Activated T-helper 1 cell treated with anti-CD3 and anti-CD28 coated beads, Interleukin-12 subunit alpha, Interleukin-12 subunit beta, Interleukin-2, Interleukin-4 antibody, amounts not matched to agents 30 ng/mL and 10 ng/mL and 1 ng/mL, durations not matched to agents 14 hours and 24 hours and 36 hours (primary cell): ENCODE data around the gene HSDL2. TPM values are rescaled to one million over a fixed set of nuclear protein-coding genes. Genes with fewer than 3 reads are reported as not detected.
"Not testable (repeated sequence)": the region's sequence is repeated elsewhere in the genome, so short reads cannot be mapped to it uniquely, and the experiment has no call there.

ENCODE experiments used
- DNase-seq: peaks from one replicate; pipeline ENCODE4 v3.0.0; 2021; ENCODE audit warnings: low spot score
- H3K27ac Mint-ChIP-seq: one replicate; pipeline ENCODE4 v1.8.0; 2021; ENCODE audit warnings: mild to moderate bottlenecking, mixed read lengths
- H3K27me3 Mint-ChIP-seq: one replicate; pipeline ENCODE4 v1.8.0; 2022; ENCODE audit warnings: mild to moderate bottlenecking, moderate library complexity, mixed read lengths; ENCODE audit not compliant: insufficient read depth
- H3K36me3 Mint-ChIP-seq: one replicate; pipeline ENCODE4 v1.8.0; 2021; ENCODE audit warnings: low read depth, mixed read lengths
- H3K4me1 Mint-ChIP-seq: one replicate; pipeline ENCODE4 v1.8.0; 2021; ENCODE audit warnings: low read depth, mixed read lengths
- H3K4me3 Mint-ChIP-seq: one replicate; pipeline ENCODE4 v1.8.0; 2021; ENCODE audit warnings: mild to moderate bottlenecking, moderate library complexity, mixed read lengths
- H3K9me3 Mint-ChIP-seq: one replicate; pipeline ENCODE4 v1.8.0; 2021; ENCODE audit warnings: mixed read lengths
- intact Hi-C: fragments of 100-400 bp; cut with micrococcal nuclease; formaldehyde crosslinking; loops from one replicate; pipeline ENCODE4 v1.15.1; 2024
- total RNA-seq: library from RNA; stranded (reverse); gene quantifications from 2 replicates; pipeline ENCODE4 v1.2.3, GENCODE V29; 2022

HSDL2 gene
- total RNA-seq, 1 donor from 2014 or later, result 13.0 TPM

- Mint-ChIP-seq H3K36me3 (no peaks in the 10 kb centered on the region), H3K4me1 (peaks cover 11% of the 10 kb centered on the region), H3K27ac (peak overlapping the region; percentile 88), H3K4me3 (peak overlapping the region; percentile 68), H3K27me3 (peaks cover 10% of the 10 kb centered on the region), H3K9me3 (no peaks in the 10 kb centered on the region)
- peak; percentile 60 for DNase-seq
- intact Hi-C loops, result no loop called here
Measured at GRCh38 chr9:112348257-112349007, 31.5 kb upstream of the HSDL2 start.

GRCh38 chr9:112349008-112349333, 30.9 kb upstream of the HSDL2 start:
- intact Hi-C loops, result no loop called here
- Mint-ChIP-seq H3K27ac (peak overlapping the region; percentile 88), H3K4me1 (peaks cover 13% of the 10 kb centered on the region), H3K9me3 (no peaks in the 10 kb centered on the region), H3K27me3 (peaks cover 10% of the 10 kb centered on the region), H3K36me3 (no peaks in the 10 kb centered on the region), H3K4me3 (peak overlapping the region; percentile 68)
- DNase-seq, result no peak

GRCh38 chr9:112351184-112351583, 28.7 kb upstream of the HSDL2 start:
- intact Hi-C loops, result no loop called here
- Mint-ChIP-seq H3K27me3 (peaks cover 10% of the 10 kb centered on the region), H3K9me3 (no peaks in the 10 kb centered on the region), H3K36me3 (no peaks in the 10 kb centered on the region), H3K4me3 (no peak overlapping the region), H3K27ac (no peak overlapping the region), H3K4me1 (peaks cover 34% of the 10 kb centered on the region)
- no peak for DNase-seq

GRCh38 chr9:112352209-112352608, 27.7 kb upstream of the HSDL2 start:
- Mint-ChIP-seq H3K27ac (no peak overlapping the region), H3K4me1 (peaks cover 34% of the 10 kb centered on the region), H3K9me3 (no peaks in the 10 kb centered on the region), H3K36me3 (no peaks in the 10 kb centered on the region), H3K4me3 (no peak overlapping the region), H3K27me3 (peaks cover 10% of the 10 kb centered on the region)
- intact Hi-C loops, result no loop called here
- no peak for DNase-seq

GRCh38 chr9:112354081-112354743, 25.7 kb upstream of the HSDL2 start:
- no peaks in the 10 kb centered on the region for H3K36me3 Mint-ChIP-seq
- intact Hi-C loops, result no loop called here
- H3K4me1 Mint-ChIP-seq, result peaks cover 23% of the 10 kb centered on the region
- peaks cover 10% of the 10 kb centered on the region for H3K27me3 Mint-ChIP-seq
- no peak overlapping the region for H3K4me3 Mint-ChIP-seq
- H3K27ac Mint-ChIP-seq, result no peak overlapping the region
- no peak for DNase-seq
- H3K9me3 Mint-ChIP-seq, result no peaks in the 10 kb centered on the region

- peak overlapping the region; percentile 47 for H3K27ac Mint-ChIP-seq
- H3K36me3 Mint-ChIP-seq, result no peaks in the 10 kb centered on the region
- H3K9me3 Mint-ChIP-seq, result no peaks in the 10 kb centered on the region
- intact Hi-C loops, result loop anchor here (1.0 kb wide), 1 partner anchor 21 kb away; no protein-coding TSS in a partner anchor
- no peak for DNase-seq
- peaks cover 10% of the 10 kb centered on the region for H3K27me3 Mint-ChIP-seq
- peak overlapping the region; percentile 2 for H3K4me3 Mint-ChIP-seq
- H3K4me1 Mint-ChIP-seq, result peaks cover 26% of the 10 kb centered on the region
Measured at GRCh38 chr9:112355427-112355897, 24.4 kb upstream of the HSDL2 start.

GRCh38 chr9:112360047-112360804, 19.7 kb upstream of the HSDL2 start:
- DNase-seq, result no peak
- intact Hi-C loops, result loop anchor here (1.0 to 2.0 kb wide), 2 partner anchors 19 to 26 kb away; no protein-coding TSS in a partner anchor
- Mint-ChIP-seq H3K27ac (no peak overlapping the region), H3K27me3 (peaks cover 24% of the 10 kb centered on the region), H3K4me3 (no peak overlapping the region), H3K36me3 (no peaks in the 10 kb centered on the region), H3K9me3 (peaks cover 3% of the 10 kb centered on the region), H3K4me1 (peaks cover 20% of the 10 kb centered on the region)

GRCh38 chr9:112361601-112362000, 18.3 kb upstream of the HSDL2 start:
- H3K4me3 Mint-ChIP-seq, result no peak overlapping the region
- peaks cover 12% of the 10 kb centered on the region for H3K4me1 Mint-ChIP-seq
- H3K36me3 Mint-ChIP-seq, result peaks cover 3% of the 10 kb centered on the region
- H3K27me3 Mint-ChIP-seq, result peaks cover 26% of the 10 kb centered on the region
- intact Hi-C loops, result loop anchor here (1.0 to 2.0 kb wide), 6 partner anchors 17 to 601 kb away; no protein-coding TSS in a partner anchor
- H3K27ac Mint-ChIP-seq, result no peak overlapping the region
- H3K9me3 Mint-ChIP-seq, result peaks cover 8% of the 10 kb centered on the region
- no peak for DNase-seq

GRCh38 chr9:112364761-112365160, 15.1 kb upstream of the HSDL2 start:
- peaks cover 6% of the 10 kb centered on the region for H3K36me3 Mint-ChIP-seq
- peaks cover 12% of the 10 kb centered on the region for H3K4me1 Mint-ChIP-seq
- no peak for DNase-seq
- intact Hi-C loops, result no loop called here
- H3K27me3 Mint-ChIP-seq, result peaks cover 26% of the 10 kb centered on the region
- H3K9me3 Mint-ChIP-seq, result peaks cover 26% of the 10 kb centered on the region
- H3K27ac Mint-ChIP-seq, result no peak overlapping the region
- no peak overlapping the region for H3K4me3 Mint-ChIP-seq

GRCh38 chr9:112365257-112365656, 14.7 kb upstream of the HSDL2 start:
- Mint-ChIP-seq H3K9me3 (peaks cover 29% of the 10 kb centered on the region), H3K4me1 (peaks cover 11% of the 10 kb centered on the region), H3K27me3 (peaks cover 26% of the 10 kb centered on the region)
- H3K27ac Mint-ChIP-seq, DNase-seq, H3K36me3 Mint-ChIP-seq, intact Hi-C loops, H3K4me3 Mint-ChIP-seq: not testable (repeated sequence)

- Mint-ChIP-seq H3K27ac (no peak overlapping the region), H3K4me3 (no peak overlapping the region), H3K9me3 (peaks cover 34% of the 10 kb centered on the region), H3K36me3 (peaks cover 8% of the 10 kb centered on the region), H3K27me3 (peaks cover 25% of the 10 kb centered on the region), H3K4me1 (peaks cover 9% of the 10 kb centered on the region)
- intact Hi-C loops, result no loop called here
- DNase-seq, result no peak
Measured at GRCh38 chr9:112366591-112366990, 13.3 kb upstream of the HSDL2 start.

- Mint-ChIP-seq H3K27me3 (peaks cover 19% of the 10 kb centered on the region), H3K4me3 (no peak overlapping the region), H3K9me3 (peaks cover 34% of the 10 kb centered on the region), H3K4me1 (peaks cover 5% of the 10 kb centered on the region), H3K36me3 (peaks cover 10% of the 10 kb centered on the region), H3K27ac (no peak overlapping the region)
- intact Hi-C loops, result no loop called here
- DNase-seq, result no peak
Measured at GRCh38 chr9:112367465-112367864, 12.4 kb upstream of the HSDL2 start.

GRCh38 chr9:112369817-112370216, 10.1 kb upstream of the HSDL2 start:
- H3K27ac Mint-ChIP-seq, result no peak overlapping the region
- peaks cover 11% of the 10 kb centered on the region for H3K36me3 Mint-ChIP-seq
- DNase-seq, result no peak
- no peak overlapping the region for H3K4me3 Mint-ChIP-seq
- intact Hi-C loops, result no loop called here
- peaks cover 5% of the 10 kb centered on the region for H3K4me1 Mint-ChIP-seq
- peaks cover 34% of the 10 kb centered on the region for H3K9me3 Mint-ChIP-seq
- peaks cover 4% of the 10 kb centered on the region for H3K27me3 Mint-ChIP-seq
